Retinal pigment epithelial cell (primary cell): ENCODE results near the gene RPS6KL1.

Source experiments
- DNase-seq: peaks from one replicate; pipeline ENCODE4 v3.0.0-alpha.2; 2010; ENCODE audit warnings: low read depth
- H3K4me3 ChIP-seq: 2 replicates; pipeline ENCODE4 v1.5.1; 2011; ENCODE audit warnings: mild to moderate bottlenecking, low read length, control low read depth, moderate library complexity
- TF ChIP-seq, protein P1 (sequence below): conservative IDR thresholded peaks from 2 replicates; pipeline ENCODE4 v1.5.1; 2011; ENCODE audit warnings: low read depth, low read length, control low read depth, inconsistent platforms

The RPS6KL1 gene

DNA sequence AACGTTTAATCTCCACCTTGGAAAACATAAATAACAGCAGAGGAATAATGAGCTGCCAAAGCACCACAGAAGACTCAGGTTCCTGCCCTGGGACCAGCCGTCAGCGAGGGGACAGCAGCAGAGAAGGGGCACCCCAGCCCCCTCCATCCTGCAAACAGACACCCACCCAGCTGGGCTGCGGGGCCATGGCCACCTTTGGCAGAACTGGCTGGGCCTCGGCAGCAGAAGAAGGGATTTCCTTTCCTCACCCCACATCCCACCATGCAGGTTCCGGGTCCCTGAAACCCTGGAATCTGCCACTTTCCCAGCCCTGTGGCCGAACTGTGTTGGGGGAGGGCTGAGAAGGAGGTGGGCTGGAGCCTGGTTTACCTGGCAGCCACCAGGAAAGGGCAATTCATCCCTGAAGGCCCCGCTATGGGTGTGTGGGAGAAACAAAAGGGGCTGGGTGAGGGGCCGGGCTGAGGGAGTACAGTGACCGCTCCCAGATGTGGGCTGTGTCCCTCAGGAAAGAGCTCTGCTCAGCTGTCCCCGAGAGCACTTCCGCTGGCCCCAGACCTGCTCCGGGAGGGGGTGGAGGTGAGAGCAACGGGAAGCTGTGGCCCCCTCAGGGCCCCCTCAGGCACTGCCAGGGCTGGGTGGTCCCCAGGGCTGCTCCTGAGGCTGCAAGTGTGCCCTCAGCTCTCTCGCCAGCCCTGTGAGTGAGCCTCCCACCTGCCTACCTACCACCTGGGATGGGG lies 28.6 kb upstream of the RPS6KL1 start:
- H3K4me3 ChIP-seq = no peak overlapping the region
- DNase-seq = no peak
- TF ChIP-seq, protein P1, sequence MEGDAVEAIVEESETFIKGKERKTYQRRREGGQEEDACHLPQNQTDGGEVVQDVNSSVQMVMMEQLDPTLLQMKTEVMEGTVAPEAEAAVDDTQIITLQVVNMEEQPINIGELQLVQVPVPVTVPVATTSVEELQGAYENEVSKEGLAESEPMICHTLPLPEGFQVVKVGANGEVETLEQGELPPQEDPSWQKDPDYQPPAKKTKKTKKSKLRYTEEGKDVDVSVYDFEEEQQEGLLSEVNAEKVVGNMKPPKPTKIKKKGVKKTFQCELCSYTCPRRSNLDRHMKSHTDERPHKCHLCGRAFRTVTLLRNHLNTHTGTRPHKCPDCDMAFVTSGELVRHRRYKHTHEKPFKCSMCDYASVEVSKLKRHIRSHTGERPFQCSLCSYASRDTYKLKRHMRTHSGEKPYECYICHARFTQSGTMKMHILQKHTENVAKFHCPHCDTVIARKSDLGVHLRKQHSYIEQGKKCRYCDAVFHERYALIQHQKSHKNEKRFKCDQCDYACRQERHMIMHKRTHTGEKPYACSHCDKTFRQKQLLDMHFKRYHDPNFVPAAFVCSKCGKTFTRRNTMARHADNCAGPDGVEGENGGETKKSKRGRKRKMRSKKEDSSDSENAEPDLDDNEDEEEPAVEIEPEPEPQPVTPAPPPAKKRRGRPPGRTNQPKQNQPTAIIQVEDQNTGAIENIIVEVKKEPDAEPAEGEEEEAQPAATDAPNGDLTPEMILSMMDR = no peak

DNA sequence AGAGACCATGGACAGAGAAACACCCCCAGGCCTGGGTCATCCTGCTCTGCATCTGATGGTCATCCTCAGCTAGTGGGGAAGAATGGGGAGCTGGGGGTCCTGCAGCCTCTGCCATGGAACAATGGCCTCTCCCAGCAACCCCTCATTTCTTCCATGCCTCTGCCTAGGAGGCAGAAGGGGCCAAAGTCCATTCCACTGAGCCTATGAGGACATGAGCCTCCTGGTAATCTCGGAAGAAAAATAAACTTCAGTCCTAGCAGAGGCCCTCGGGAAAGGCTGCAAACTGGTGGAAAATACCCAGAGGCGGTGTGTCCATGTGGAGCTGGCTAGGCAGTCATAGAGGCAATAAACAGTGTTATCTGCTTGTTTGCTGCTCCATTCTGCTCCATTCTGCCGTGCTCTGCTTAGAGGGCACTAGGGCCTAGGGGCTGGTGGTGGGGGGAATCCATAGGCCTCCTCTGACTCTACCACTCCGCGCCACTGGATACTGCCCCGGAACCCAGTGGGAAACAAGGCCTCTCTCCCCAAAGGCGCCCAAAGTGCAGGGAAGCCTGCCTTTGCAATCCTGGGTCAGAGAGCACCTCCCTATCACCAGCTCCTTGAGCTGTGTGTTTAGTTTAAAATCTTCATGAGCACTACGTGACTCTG lies 27.9 kb upstream of the RPS6KL1 start:
- DNase-seq = no peak
- TF ChIP-seq, protein P1 = no peak
- H3K4me3 ChIP-seq = no peak overlapping the region

DNA sequence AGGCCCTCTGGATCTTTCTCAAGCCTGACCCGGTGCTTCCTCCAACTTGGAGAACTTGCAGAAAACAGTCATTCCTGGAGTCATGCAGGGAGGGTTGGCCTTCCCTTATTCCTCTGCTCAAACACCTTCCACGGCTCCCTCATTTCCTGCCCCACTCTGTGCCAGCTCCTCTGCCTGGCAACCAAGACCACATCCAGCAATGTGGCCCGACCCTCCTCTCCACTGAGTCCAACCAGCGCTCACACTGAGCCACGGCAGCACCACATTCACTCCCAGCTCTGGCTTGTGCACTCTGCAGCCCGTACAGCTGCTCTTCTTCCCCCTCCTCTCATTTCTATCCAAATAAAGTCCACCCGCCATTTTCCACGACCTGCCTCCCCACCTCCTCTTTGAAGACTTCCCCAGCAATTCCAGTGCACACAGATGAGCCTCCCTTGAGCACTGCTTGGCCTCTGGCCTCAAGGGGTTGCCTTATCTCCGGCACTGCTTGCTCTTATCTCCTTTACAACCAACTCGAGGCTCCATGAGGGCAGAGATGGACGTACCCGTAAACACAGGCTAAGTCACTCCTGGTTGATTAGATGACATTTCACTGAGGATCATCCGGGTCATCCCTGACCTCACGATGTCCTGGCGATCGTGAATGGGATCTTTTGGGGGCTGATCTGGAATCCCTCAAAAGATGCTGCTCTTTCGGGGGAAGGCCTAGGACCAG lies 27.0 kb upstream of the RPS6KL1 start:
- H3K4me3 ChIP-seq = no peak overlapping the region
- TF ChIP-seq, protein P1 = no peak
- DNase-seq = no peak

DNA sequence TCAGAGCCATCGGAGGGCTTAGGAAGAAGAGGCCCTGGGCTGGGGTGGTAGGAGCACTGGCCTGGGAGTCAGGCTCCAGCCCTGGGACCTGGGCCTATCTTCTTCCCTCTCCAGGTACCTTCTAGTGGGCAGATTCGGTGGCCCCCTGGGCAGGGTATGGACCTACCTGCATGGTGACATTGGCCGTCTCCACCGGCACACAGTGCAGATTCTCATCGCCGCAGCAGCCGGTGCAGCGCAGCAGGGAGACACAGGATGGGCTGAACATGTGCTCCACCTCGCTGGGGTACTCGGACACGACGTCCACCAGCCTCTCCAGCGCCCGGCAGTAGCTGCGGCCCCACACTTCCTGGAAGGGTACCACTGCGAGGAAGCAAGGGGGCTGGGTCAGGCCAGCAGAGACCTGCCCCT lies 26.1 kb upstream of the RPS6KL1 start:
- no peak overlapping the region for H3K4me3 ChIP-seq
- TF ChIP-seq, protein P1 = no peak
- no peak for DNase-seq

DNA sequence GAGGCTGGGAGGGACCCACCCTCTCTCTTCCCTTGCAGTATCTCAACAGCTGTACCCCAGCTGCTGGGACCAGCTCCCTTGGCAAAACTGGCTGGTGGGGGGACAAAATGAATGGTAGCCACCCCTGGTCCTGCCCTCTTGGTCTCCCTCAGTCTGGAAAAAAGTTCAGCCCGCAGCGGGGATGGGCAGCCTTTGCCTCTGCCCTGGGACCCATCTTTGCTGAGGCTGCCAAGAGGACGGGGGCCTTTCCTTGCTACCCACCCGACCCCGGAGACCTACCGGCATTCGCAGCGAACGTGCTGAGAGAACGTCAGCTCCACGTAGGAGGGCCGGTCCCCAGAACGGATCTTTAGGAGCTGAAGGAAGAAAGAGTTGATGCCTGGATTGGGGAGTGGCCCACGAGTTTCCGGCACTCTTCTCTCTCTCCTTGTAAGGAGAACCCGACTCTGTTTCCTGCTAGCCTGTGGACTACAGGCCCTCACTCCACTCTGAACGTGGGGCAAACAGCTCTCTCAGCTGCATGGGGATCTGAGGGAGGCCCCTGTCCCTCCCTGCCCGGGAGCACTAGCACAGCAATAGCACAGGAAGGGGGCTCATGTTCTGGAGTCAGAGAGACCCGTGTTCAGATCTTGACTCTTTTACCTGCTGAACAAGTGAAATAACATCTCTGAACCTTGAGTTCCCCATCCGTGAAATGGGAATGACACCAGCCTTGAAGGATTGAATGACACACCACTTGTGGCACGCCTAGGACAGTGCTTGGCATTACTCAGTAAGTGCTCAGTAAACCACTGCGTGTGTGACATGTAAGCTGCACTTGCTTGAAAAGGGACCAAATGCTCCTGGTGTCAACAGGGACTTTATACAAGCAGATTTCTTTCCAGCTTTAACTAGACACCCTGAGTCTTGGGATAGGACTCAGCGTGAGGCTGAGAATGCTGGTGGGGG lies 25.4 kb upstream of the RPS6KL1 start:
- DNase-seq = no peak
- no peak overlapping the region for H3K4me3 ChIP-seq
- TF ChIP-seq, protein P1 = no peak

DNA sequence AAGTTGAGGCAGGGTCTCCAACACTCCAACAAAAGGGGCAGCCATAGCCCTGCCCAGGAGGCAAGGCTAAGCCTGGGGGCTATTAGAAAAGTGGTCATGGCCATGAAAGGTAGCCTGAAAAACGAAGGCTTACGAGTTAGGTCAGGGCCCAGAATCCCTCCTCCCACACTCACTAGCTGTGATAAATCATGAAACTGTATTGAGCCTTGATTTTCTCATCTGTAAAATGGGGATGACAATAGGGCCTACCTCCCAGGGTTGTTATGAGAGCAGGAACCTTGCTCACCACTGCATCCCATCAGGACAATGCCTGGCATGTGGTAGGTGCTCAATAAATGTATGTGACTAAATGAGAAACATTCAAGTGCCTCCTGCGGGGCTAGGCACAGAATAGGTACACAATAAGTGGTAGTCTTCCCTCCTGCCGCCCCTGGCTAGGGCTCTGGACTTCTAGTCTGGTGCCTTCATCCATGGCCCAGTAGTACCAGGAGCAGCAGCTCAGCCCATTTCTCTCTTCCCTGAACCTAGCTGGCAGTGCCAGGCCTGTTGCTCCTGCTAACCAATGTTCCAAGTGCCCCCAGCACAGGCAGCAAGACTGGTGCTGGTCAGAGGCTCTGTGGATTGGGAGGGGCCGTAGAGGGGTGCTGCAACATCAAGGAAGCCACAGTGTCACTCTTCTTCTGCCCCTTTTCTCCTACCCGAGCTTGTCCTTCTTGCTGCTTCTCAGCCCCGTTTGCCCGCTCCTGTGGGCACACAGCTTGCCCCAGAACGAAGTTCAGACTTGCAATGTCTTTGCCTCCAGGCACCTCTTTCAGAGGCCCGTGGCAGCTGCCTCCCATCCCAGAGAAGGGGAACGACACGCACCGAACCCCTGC lies 24.5 kb upstream of the RPS6KL1 start:
- DNase-seq = no peak
- TF ChIP-seq, protein P1 = no peak
- no peak overlapping the region for H3K4me3 ChIP-seq
